GM23338 (cell line): ENCODE measurements around the gene NPAS4. TPM values are rescaled to one million over a fixed set of nuclear protein-coding genes. Genes with fewer than 3 reads are reported as not detected.

Experiments
- ATAC-seq: fragments of 200-7000 bp; cut with Tn5 transposase; 3 replicates; pipeline ENCODE4 v1.9.1; 2020
- DNase-seq: peaks from one replicate; pipeline ENCODE4 v3.0.0-alpha.2; 2015; ENCODE audit warnings: low spot score
- H2AFZ ChIP-seq: fragments of 200-600 bp; sonication (generic); 2 replicates; pipeline ENCODE4 v1.8.0; 2016; ENCODE audit warnings: antibody characterized with exemption, mild to moderate bottlenecking, moderate library complexity
- H3F3A ChIP-seq: fragments of 200-600 bp; sonication (generic); replicated peaks from 2 replicates; pipeline ENCODE4 v1.8.0; 2017; ENCODE audit warnings: antibody characterized with exemption, mixed run types, low read depth
- H3K27ac ChIP-seq: fragments of 200-600 bp; sonication (generic); 2 replicates; pipeline ENCODE4 v1.6.1; 2016; ENCODE audit warnings: low read depth
- H3K27me3 ChIP-seq: fragments of 200-600 bp; sonication (generic); 2 replicates; pipeline ENCODE4 v1.8.0; 2016; ENCODE audit warnings: mild to moderate bottlenecking, mixed run types, moderate library complexity; ENCODE audit not compliant: insufficient read depth
- H3K36me3 ChIP-seq: fragments of 200-600 bp; sonication (generic); 2 replicates; pipeline ENCODE4 v1.8.0; 2016; ENCODE audit warnings: mild to moderate bottlenecking; ENCODE audit not compliant: insufficient read depth
- H3K4me1 ChIP-seq: fragments of 200-600 bp; sonication (generic); 2 replicates; pipeline ENCODE4 v1.8.0; 2016; ENCODE audit warnings: mild to moderate bottlenecking, moderate library complexity; ENCODE audit not compliant: insufficient read depth
- H3K4me2 ChIP-seq: fragments of 200-600 bp; sonication (generic); 2 replicates; pipeline ENCODE4 v1.7.1; 2017; ENCODE audit warnings: mixed run types
- H3K4me3 ChIP-seq: fragments of 200-600 bp; sonication (generic); 2 replicates; pipeline ENCODE4 v1.6.1; 2016; ENCODE audit warnings: mixed run types
- H3K79me2 ChIP-seq: fragments of 200-600 bp; sonication (generic); replicated peaks from 2 replicates; pipeline ENCODE4 v1.8.0; 2017; ENCODE audit warnings: mild to moderate bottlenecking; ENCODE audit not compliant: insufficient read depth
- H3K9me2 ChIP-seq: fragments of 200-600 bp; sonication (generic); 2 replicates; pipeline ENCODE4 v1.8.0; 2017; ENCODE audit not compliant: insufficient read depth
- H4K20me1 ChIP-seq: fragments of 200-600 bp; sonication (generic); replicated peaks from 2 replicates; pipeline ENCODE4 v1.8.0; 2017; ENCODE audit warnings: mild to moderate bottlenecking; ENCODE audit not compliant: insufficient read depth
- H3K27ac Mint-ChIP-seq: 2 replicates; pipeline ENCODE4 v1.8.0; 2020; ENCODE audit warnings: inconsistent platforms, mild to moderate bottlenecking, moderate library complexity, mixed read lengths
- H3K27me3 Mint-ChIP-seq: 3 replicates; pipeline ENCODE4 v1.8.0; 2022; ENCODE audit warnings: low read depth, mild to moderate bottlenecking, moderate library complexity, mixed read lengths, inconsistent platforms; ENCODE audit not compliant: insufficient read depth, poor library complexity
- H3K36me3 Mint-ChIP-seq: 3 replicates; pipeline ENCODE4 v1.8.0; 2021; ENCODE audit warnings: low read depth, mild to moderate bottlenecking, inconsistent platforms, moderate library complexity, mixed read lengths
- H3K4me1 Mint-ChIP-seq: 3 replicates; pipeline ENCODE4 v1.8.0; 2020; ENCODE audit warnings: mild to moderate bottlenecking, inconsistent platforms, mixed read lengths
- H3K4me3 Mint-ChIP-seq: 3 replicates; pipeline ENCODE4 v1.8.0; 2021; ENCODE audit warnings: moderate library complexity, mild to moderate bottlenecking, inconsistent platforms, mixed read lengths
- H3K9me3 Mint-ChIP-seq: 3 replicates; pipeline ENCODE4 v1.8.0; 2020; ENCODE audit warnings: moderate library complexity, mild to moderate bottlenecking, inconsistent platforms, mixed read lengths
- CREB1 ChIP-seq: fragments of 250-450 bp; sonication (Bioruptor Pico); IDR thresholded peaks from 2 replicates; pipeline ENCODE4 v1.5.0; 2020; ENCODE audit warnings: low read depth, mild to moderate bottlenecking, moderate library complexity
- EZH2 ChIP-seq: fragments of 200-600 bp; sonication (generic); IDR thresholded peaks from one replicate; pipeline ENCODE4 v1.8.0; 2017; ENCODE audit warnings: antibody characterized with exemption, mild to moderate bottlenecking, low read depth; ENCODE audit not compliant: unreplicated experiment
- EZH2phosphoT487 ChIP-seq: fragments of 200-600 bp; sonication (generic); IDR thresholded peaks from one replicate; pipeline ENCODE4 v1.8.1; 2018; ENCODE audit warnings: antibody characterized with exemption; ENCODE audit not compliant: unreplicated experiment
- JUNB ChIP-seq: IDR thresholded peaks from one replicate; pipeline ENCODE4 v1.6.1; 2016; ENCODE audit warnings: antibody characterized with exemption; ENCODE audit not compliant: unreplicated experiment
- NANOG ChIP-seq: IDR thresholded peaks from 2 replicates; pipeline ENCODE4 v1.6.1; 2016; ENCODE audit warnings: antibody characterized with exemption, borderline replicate concordance
- POLR2AphosphoS5 ChIP-seq: IDR thresholded peaks from 2 replicates; pipeline ENCODE4 v1.6.1; 2016; ENCODE audit warnings: antibody characterized with exemption, low read depth
- STAT1 ChIP-seq: IDR thresholded peaks from one replicate; pipeline ENCODE4 v1.6.1; 2016; ENCODE audit warnings: antibody characterized with exemption; ENCODE audit not compliant: unreplicated experiment
- ZNF114 ChIP-seq: fragments of 250-450 bp; sonication (Bioruptor Pico); IDR thresholded peaks from 2 replicates; pipeline ENCODE4 v1.5.0; 2020; ENCODE audit warnings: mild to moderate bottlenecking, moderate library complexity
- ZNF331 ChIP-seq: fragments of 250-450 bp; sonication (Bioruptor Pico); IDR thresholded peaks from 2 replicates; pipeline ENCODE4 v1.5.0; 2020; ENCODE audit warnings: low read depth, mild to moderate bottlenecking, moderate library complexity
- polyA plus RNA-seq: library from polyadenylated mRNA; unstranded; fragments of >200 nt; fragmentation: Nextera tagmentation; extraction: Ambion mirVana; gene quantifications from 2 replicates; pipeline ENCODE4 v1.2.1, GENCODE V29; 2016
- total RNA-seq: library from RNA; depleted of rRNA; stranded (reverse); fragments of >200 nt; shearing (Covaris generic); gene quantifications from 2 replicates; pipeline ENCODE4 v1.2.3, GENCODE V29; 2014
- TF ChIP-seq, protein P1 (sequence below), 2 experiments: fragments of 200-600 bp in 1 of 2; sonication (generic) in 1 of 2; conservative IDR thresholded peaks; 2 replicates each; pipeline versions ENCODE4 v1.5.1 to v1.6.1; 2016 to 2017; ENCODE audit warnings: antibody characterized with exemption in 2 of 2, low read depth in 2 of 2, mild to moderate bottlenecking in 2 of 2, moderate library complexity in 1 of 2
- TF ChIP-seq, protein P2 (sequence below): fragments of 250-450 bp; sonication (Bioruptor Pico); IDR thresholded peaks from 2 replicates; pipeline ENCODE4 v1.5.0; 2020; ENCODE audit warnings: mild to moderate bottlenecking, moderate library complexity
- TF ChIP-seq, protein P3 (sequence below): IDR thresholded peaks from one replicate; pipeline ENCODE4 v1.6.1; 2018; ENCODE audit warnings: antibody characterized with exemption; ENCODE audit not compliant: unreplicated experiment
- TF ChIP-seq, protein P4 (sequence below): IDR thresholded peaks from 2 replicates; pipeline ENCODE4 v1.6.1; 2016; ENCODE audit warnings: antibody characterized with exemption

Gene NPAS4
- total and polyA plus RNA-seq, 2 experiments from 2014 or later: 0.71 to 0.97 TPM

DNA sequence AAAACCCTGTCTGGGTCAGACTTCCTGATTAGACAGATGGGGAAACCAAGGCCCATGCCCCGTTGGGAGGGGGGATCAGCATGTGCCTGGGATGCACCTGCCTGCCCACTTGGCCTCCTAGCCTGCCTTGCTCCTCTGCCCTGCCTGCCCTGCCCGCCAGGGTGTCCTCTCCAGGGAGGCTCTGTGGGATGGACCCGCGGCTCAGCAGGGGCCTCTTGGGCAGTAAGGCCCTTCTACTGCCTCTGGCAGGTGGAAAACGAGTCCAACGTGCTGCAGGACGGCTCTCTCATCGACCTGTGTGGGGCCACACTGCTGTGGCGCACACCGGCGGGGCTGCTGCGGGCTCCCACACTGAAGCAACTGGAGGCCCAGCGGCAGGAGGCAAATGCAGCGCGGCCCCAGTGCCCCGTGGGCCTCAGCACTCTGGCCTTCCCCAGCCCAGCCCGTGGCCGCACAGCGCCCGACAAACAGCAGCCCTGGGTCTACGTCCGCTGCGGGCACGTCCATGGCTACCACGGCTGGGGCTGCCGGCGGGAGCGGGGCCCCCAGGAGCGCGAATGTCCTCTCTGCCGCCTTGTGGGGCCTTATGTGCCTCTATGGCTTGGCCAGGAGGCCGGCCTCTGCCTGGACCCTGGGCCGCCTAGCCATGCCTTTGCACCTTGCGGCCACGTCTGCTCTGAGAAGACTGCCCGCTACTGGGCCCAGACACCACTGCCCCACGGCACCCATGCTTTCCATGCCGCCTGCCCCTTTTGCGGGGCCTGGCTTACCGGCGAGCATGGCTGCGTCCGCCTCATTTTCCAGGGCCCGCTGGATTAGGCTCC is 54.7 kb downstream of the NPAS4 start:
- H3K27ac ChIP-seq: no peak overlapping the region
- H3K27ac Mint-ChIP-seq: no peak overlapping the region
- DNase-seq: no peak
- H3F3A ChIP-seq: peaks cover 16% of the 10 kb centered on the region; the same call in 1 of the 2 replicates
- peaks cover 21% of the 10 kb centered on the region for H3K4me1 Mint-ChIP-seq
- H3K79me2 ChIP-seq: no peaks in the 10 kb centered on the region
- H3K27me3 ChIP-seq: no peaks in the 10 kb centered on the region
- no peaks in the 10 kb centered on the region; the same call in 1 of the 2 replicates for H3K36me3 ChIP-seq
- ATAC-seq: no peak
- H3K4me3 Mint-ChIP-seq: no peak overlapping the region
- H3K27me3 Mint-ChIP-seq: peaks cover 11% of the 10 kb centered on the region
- peaks cover 8% of the 10 kb centered on the region for H3K4me1 ChIP-seq
- no peaks in the 10 kb centered on the region; the same call in 1 of the 2 replicates for H4K20me1 ChIP-seq
- TF ChIP-seq POLR2AphosphoS5 (no peak), EZH2phosphoT487 (no peak), STAT1 (no peak), ZNF331 (CRISPR knock-in tag) (no peak), EZH2 (no peak), CREB1 (CRISPR knock-in tag) (no peak), ZNF114 (CRISPR knock-in tag) (no peak), NANOG (no peak), JUNB (no peak)
- TF ChIP-seq, protein P1, sequence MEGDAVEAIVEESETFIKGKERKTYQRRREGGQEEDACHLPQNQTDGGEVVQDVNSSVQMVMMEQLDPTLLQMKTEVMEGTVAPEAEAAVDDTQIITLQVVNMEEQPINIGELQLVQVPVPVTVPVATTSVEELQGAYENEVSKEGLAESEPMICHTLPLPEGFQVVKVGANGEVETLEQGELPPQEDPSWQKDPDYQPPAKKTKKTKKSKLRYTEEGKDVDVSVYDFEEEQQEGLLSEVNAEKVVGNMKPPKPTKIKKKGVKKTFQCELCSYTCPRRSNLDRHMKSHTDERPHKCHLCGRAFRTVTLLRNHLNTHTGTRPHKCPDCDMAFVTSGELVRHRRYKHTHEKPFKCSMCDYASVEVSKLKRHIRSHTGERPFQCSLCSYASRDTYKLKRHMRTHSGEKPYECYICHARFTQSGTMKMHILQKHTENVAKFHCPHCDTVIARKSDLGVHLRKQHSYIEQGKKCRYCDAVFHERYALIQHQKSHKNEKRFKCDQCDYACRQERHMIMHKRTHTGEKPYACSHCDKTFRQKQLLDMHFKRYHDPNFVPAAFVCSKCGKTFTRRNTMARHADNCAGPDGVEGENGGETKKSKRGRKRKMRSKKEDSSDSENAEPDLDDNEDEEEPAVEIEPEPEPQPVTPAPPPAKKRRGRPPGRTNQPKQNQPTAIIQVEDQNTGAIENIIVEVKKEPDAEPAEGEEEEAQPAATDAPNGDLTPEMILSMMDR (conservative IDR thresholded peaks at IDR 0.05; ENCODE audit: low read depth in 2 of 2): no peak
- TF ChIP-seq, protein P2, sequence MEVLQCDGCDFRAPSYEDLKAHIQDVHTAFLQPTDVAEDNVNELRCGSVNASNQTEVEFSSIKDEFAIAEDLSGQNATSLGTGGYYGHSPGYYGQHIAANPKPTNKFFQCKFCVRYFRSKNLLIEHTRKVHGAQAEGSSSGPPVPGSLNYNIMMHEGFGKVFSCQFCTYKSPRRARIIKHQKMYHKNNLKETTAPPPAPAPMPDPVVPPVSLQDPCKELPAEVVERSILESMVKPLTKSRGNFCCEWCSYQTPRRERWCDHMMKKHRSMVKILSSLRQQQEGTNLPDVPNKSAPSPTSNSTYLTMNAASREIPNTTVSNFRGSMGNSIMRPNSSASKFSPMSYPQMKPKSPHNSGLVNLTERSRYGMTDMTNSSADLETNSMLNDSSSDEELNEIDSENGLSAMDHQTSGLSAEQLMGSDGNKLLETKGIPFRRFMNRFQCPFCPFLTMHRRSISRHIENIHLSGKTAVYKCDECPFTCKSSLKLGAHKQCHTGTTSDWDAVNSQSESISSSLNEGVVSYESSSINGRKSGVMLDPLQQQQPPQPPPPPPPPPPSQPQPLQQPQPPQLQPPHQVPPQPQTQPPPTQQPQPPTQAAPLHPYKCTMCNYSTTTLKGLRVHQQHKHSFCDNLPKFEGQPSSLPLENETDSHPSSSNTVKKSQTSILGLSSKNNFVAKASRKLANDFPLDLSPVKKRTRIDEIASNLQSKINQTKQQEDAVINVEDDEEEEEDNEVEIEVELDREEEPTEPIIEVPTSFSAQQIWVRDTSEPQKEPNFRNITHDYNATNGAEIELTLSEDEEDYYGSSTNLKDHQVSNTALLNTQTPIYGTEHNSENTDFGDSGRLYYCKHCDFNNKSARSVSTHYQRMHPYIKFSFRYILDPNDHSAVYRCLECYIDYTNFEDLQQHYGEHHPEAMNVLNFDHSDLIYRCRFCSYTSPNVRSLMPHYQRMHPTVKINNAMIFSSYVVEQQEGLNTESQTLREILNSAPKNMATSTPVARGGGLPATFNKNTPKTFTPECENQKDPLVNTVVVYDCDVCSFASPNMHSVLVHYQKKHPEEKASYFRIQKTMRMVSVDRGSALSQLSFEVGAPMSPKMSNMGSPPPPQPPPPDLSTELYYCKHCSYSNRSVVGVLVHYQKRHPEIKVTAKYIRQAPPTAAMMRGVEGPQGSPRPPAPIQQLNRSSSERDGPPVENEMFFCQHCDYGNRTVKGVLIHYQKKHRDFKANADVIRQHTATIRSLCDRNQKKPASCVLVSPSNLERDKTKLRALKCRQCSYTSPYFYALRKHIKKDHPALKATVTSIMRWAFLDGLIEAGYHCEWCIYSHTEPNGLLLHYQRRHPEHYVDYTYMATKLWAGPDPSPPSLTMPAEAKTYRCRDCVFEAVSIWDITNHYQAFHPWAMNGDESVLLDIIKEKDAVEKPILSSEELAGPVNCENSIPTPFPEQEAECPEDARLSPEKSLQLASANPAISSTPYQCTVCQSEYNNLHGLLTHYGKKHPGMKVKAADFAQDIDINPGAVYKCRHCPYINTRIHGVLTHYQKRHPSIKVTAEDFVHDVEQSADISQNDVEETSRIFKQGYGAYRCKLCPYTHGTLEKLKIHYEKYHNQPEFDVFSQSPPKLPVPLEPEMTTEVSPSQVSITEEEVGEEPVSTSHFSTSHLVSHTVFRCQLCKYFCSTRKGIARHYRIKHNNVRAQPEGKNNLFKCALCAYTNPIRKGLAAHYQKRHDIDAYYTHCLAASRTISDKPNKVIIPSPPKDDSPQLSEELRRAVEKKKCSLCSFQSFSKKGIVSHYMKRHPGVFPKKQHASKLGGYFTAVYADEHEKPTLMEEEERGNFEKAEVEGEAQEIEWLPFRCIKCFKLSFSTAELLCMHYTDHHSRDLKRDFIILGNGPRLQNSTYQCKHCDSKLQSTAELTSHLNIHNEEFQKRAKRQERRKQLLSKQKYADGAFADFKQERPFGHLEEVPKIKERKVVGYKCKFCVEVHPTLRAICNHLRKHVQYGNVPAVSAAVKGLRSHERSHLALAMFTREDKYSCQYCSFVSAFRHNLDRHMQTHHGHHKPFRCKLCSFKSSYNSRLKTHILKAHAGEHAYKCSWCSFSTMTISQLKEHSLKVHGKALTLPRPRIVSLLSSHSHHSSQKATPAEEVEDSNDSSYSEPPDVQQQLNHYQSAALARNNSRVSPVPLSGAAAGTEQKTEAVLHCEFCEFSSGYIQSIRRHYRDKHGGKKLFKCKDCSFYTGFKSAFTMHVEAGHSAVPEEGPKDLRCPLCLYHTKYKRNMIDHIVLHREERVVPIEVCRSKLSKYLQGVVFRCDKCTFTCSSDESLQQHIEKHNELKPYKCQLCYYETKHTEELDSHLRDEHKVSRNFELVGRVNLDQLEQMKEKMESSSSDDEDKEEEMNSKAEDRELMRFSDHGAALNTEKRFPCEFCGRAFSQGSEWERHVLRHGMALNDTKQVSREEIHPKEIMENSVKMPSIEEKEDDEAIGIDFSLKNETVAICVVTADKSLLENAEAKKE: no peak
- TF ChIP-seq, protein P3, sequence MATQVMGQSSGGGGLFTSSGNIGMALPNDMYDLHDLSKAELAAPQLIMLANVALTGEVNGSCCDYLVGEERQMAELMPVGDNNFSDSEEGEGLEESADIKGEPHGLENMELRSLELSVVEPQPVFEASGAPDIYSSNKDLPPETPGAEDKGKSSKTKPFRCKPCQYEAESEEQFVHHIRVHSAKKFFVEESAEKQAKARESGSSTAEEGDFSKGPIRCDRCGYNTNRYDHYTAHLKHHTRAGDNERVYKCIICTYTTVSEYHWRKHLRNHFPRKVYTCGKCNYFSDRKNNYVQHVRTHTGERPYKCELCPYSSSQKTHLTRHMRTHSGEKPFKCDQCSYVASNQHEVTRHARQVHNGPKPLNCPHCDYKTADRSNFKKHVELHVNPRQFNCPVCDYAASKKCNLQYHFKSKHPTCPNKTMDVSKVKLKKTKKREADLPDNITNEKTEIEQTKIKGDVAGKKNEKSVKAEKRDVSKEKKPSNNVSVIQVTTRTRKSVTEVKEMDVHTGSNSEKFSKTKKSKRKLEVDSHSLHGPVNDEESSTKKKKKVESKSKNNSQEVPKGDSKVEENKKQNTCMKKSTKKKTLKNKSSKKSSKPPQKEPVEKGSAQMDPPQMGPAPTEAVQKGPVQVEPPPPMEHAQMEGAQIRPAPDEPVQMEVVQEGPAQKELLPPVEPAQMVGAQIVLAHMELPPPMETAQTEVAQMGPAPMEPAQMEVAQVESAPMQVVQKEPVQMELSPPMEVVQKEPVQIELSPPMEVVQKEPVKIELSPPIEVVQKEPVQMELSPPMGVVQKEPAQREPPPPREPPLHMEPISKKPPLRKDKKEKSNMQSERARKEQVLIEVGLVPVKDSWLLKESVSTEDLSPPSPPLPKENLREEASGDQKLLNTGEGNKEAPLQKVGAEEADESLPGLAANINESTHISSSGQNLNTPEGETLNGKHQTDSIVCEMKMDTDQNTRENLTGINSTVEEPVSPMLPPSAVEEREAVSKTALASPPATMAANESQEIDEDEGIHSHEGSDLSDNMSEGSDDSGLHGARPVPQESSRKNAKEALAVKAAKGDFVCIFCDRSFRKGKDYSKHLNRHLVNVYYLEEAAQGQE: no peak
- TF ChIP-seq, protein P4, sequence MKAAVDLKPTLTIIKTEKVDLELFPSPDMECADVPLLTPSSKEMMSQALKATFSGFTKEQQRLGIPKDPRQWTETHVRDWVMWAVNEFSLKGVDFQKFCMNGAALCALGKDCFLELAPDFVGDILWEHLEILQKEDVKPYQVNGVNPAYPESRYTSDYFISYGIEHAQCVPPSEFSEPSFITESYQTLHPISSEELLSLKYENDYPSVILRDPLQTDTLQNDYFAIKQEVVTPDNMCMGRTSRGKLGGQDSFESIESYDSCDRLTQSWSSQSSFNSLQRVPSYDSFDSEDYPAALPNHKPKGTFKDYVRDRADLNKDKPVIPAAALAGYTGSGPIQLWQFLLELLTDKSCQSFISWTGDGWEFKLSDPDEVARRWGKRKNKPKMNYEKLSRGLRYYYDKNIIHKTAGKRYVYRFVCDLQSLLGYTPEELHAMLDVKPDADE: no peak
- H2AFZ ChIP-seq: no peak overlapping the region
- H3K9me3 Mint-ChIP-seq: no peaks in the 10 kb centered on the region
- H3K4me2 ChIP-seq: no peak overlapping the region
- H3K4me3 ChIP-seq: no peak overlapping the region
- peaks cover 3% of the 10 kb centered on the region; the same call in 2 of the 3 replicates for H3K36me3 Mint-ChIP-seq
- no peaks in the 10 kb centered on the region for H3K9me2 ChIP-seq
